ENCODE results near the gene SORL1. TPM values are rescaled to one million over a fixed set of nuclear protein-coding genes. Genes with fewer than 3 reads are reported as not detected.
A peak's percentile ranks its signal among the peaks of the same experiment; 100 is the strongest.

SORL1 gene
- total and polyA plus RNA-seq, 3 donors from 2014 or later = 14.7 to 30.0 (median 21.8) TPM

DNA sequence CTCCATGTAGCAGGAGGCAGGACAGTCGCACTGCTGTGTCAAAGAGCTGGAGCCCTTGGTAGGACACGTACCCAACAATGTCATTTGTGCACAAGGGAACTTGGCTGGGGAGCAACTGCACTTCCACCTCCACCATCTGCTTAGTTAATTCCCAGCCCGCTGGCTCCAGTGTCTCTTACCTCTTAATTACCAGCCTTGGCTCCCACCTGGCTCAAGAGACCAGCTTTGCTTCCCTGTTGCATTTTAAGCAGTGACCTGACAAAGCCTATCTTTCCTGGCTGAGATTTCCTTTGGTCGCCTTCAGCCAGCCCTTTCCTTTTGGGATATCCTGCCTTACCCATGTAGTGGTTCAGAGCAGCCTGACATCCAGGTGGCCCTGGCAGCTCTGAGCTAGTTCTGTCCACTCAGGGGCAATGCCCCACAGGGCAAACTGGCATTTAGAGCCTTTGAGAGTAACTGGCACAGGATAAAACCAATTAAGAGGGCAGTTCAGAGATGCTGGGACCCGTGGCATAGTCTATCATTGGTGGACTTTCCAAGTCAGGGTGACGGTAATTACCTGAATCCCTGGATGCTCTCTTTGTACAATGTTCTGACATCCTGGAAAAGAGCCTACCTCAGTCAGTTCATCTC, 213.2 kb downstream of the SORL1 start:
- Histone ChIP-seq H3K4me1 (peaks cover 4% of the 10 kb centered on the region), H3K4me3 (no peak overlapping the region), H3K27ac (no peak overlapping the region), H3K36me3 (ENCODE audit: low read depth, missing control alignments) (no peaks in the 10 kb centered on the region), H3K9me3 (no peaks in the 10 kb centered on the region), H3K27me3 (no peaks in the 10 kb centered on the region)
- no peak for DNase-seq
- intact Hi-C loops (cut with DNase I; ENCODE audit: low total_unique reads) = no loop called here
- TF ChIP-seq, protein P1, sequence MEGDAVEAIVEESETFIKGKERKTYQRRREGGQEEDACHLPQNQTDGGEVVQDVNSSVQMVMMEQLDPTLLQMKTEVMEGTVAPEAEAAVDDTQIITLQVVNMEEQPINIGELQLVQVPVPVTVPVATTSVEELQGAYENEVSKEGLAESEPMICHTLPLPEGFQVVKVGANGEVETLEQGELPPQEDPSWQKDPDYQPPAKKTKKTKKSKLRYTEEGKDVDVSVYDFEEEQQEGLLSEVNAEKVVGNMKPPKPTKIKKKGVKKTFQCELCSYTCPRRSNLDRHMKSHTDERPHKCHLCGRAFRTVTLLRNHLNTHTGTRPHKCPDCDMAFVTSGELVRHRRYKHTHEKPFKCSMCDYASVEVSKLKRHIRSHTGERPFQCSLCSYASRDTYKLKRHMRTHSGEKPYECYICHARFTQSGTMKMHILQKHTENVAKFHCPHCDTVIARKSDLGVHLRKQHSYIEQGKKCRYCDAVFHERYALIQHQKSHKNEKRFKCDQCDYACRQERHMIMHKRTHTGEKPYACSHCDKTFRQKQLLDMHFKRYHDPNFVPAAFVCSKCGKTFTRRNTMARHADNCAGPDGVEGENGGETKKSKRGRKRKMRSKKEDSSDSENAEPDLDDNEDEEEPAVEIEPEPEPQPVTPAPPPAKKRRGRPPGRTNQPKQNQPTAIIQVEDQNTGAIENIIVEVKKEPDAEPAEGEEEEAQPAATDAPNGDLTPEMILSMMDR (IDR thresholded peaks at IDR 0.05) = no peak
- TF ChIP-seq POLR2A (IDR thresholded peaks at IDR 0.05) = no peak
- 86 to 91% methylated on average over 6 of the region's 6 CpGs for WGBS, 2 donors

DNA sequence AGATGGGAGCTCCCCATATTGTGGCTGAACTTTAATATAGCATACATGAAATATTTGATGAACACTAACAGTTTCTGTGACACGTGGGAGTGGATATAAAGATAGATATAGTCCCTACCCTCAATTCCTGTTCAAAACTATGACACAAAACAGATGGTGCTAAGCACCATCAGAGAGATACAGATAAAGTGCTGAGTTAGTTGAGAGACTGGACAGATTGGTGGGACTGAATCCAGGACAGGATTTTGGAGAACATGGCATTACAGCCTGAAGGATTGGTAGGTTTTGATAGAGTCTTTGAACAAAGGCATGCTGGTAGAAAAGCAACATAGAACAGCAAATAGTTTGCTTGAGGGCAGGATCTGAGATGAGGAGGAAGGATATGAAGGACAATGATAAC, 215.7 kb downstream of the SORL1 start:
- 88 to 90% methylated on average over 1 of the region's 1 CpG for WGBS, 2 donors
- Histone ChIP-seq H3K4me3 (no peak overlapping the region), H3K27ac (no peak overlapping the region), H3K9me3 (no peaks in the 10 kb centered on the region), H3K36me3 (ENCODE audit: low read depth, missing control alignments) (no peaks in the 10 kb centered on the region), H3K4me1 (peaks cover 29% of the 10 kb centered on the region), H3K27me3 (no peaks in the 10 kb centered on the region)
- intact Hi-C loops (cut with DNase I; ENCODE audit: low total_unique reads) = no loop called here
- no peak for DNase-seq
- TF ChIP-seq, protein P1 (IDR thresholded peaks at IDR 0.05) = no peak
- no peak for TF ChIP-seq POLR2A (IDR thresholded peaks at IDR 0.05)

DNA sequence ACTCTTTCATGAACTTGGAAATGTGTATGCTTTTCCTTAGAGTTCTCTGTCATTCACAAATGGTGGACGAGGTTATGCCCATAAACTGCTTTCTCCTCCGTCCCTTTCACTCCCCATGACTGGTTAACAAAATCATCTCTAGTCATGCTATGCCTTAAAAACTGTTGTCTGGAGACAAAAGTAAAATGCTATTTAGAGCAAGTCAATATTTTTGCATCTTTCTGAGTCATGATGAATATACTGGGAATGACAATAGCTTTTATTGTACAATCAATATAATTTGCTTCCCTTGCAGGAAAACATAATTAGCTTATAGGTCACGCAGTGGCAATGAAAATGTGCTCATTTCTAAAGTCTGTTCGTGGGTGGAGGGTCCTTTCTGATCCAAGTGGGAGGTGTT, 217.3 kb downstream of the SORL1 start:
- Histone ChIP-seq H3K36me3 (ENCODE audit: low read depth, missing control alignments) (no peaks in the 10 kb centered on the region), H3K9me3 (no peaks in the 10 kb centered on the region), H3K4me3 (no peak overlapping the region), H3K27ac (no peak overlapping the region), H3K27me3 (no peaks in the 10 kb centered on the region), H3K4me1 (peaks cover 32% of the 10 kb centered on the region)
- 73 to 74% methylated on average over 4 of the region's 4 CpGs for WGBS, 2 donors
- intact Hi-C loops (cut with DNase I; ENCODE audit: low total_unique reads) = no loop called here
- DNase-seq = no peak
- no peak for TF ChIP-seq POLR2A (IDR thresholded peaks at IDR 0.05)
- TF ChIP-seq, protein P1 (IDR thresholded peaks at IDR 0.05) = no peak

DNA sequence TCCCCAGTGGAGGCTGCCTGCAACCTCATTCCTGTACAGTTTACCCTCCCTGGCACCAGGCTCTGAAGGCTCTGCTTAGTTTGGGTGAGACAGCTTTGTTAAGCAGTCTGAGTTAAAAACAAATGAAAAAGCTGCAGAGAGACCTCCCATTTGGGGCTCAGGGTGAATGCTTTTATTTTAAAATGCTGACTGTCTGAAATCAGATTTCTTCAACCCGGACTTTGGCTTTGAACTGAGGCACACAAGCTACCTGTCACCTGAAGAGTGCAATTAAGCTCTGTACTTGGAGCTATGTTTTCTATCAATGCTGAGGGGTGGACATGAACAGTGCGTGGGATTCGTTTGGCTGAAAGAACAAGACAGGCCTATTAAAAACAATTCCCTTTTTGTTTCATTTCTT, 218.2 kb downstream of the SORL1 start:
- WGBS, 2 donors = 42 to 53% methylated on average over 3 of the region's 3 CpGs
- H3K4me3 ChIP-seq = no peak overlapping the region
- H3K36me3 ChIP-seq (ENCODE audit: low read depth, missing control alignments) = no peaks in the 10 kb centered on the region
- H3K27ac ChIP-seq = peak overlapping the region; percentile 69 to 82
- peaks cover 32% of the 10 kb centered on the region for H3K4me1 ChIP-seq
- H3K9me3 ChIP-seq = no peaks in the 10 kb centered on the region
- TF ChIP-seq, protein P1 (IDR thresholded peaks at IDR 0.05) = no peak
- no peak for TF ChIP-seq POLR2A (IDR thresholded peaks at IDR 0.05)
- DNase-seq = no peak
- intact Hi-C loops (cut with DNase I; ENCODE audit: low total_unique reads) = loop anchor here (10.0 kb wide), 1 partner anchor 55 kb away; no protein-coding TSS in a partner anchor
- H3K27me3 ChIP-seq = no peaks in the 10 kb centered on the region

DNA sequence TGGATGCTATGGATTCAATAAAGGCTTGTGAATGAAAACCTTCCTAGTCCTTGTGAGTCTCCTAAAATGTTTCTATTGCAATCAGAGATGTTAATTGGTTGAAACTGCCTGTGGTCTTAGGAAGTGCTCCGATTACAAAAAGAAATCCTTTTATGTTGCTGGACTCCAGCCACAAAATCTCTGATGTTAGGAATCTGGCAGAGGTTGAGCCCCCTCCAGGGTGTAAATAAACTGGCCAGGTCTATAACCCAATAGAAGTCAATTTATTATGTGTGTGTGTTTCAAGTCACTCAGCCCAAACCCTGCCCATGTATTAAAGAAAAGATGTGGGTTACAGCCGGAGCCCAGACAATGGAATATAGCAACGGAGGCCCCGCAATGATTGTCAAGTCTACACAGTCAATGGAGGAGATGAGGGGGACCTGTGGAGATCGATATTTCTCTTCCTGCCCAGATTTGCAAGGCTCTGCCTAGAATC, 218.7 kb downstream of the SORL1 start:
- no peak for DNase-seq
- no peaks in the 10 kb centered on the region for H3K36me3 ChIP-seq (ENCODE audit: low read depth, missing control alignments)
- WGBS, 2 donors = 43 to 56% methylated on average over 5 of the region's 5 CpGs
- peaks cover 32% of the 10 kb centered on the region for H3K4me1 ChIP-seq
- TF ChIP-seq, protein P1 (IDR thresholded peaks at IDR 0.05) = no peak
- TF ChIP-seq POLR2A (IDR thresholded peaks at IDR 0.05) = no peak
- no peak overlapping the region for H3K4me3 ChIP-seq
- intact Hi-C loops (cut with DNase I; ENCODE audit: low total_unique reads) = loop anchor here (10.0 kb wide), 1 partner anchor 54 kb away; no protein-coding TSS in a partner anchor
- peak overlapping the region; percentile 69 to 82 for H3K27ac ChIP-seq
- H3K9me3 ChIP-seq = no peaks in the 10 kb centered on the region
- no peaks in the 10 kb centered on the region for H3K27me3 ChIP-seq

Measured in testis (tissue), 3 donors.